Embryonic facial prominence (tissue), 1 donor: ENCODE data around the gene CTAGE8.
"Not testable (repeated sequence)": the region's sequence is repeated elsewhere in the genome, so short reads cannot be mapped to it uniquely, and the experiment has no call there.

ENCODE experiments used
- DNase-seq: peaks from one replicate; pipeline ENCODE4 v3.0.0-alpha.2; 2016; ENCODE audit errors: extremely low spot score

Gene CTAGE8, protein sequence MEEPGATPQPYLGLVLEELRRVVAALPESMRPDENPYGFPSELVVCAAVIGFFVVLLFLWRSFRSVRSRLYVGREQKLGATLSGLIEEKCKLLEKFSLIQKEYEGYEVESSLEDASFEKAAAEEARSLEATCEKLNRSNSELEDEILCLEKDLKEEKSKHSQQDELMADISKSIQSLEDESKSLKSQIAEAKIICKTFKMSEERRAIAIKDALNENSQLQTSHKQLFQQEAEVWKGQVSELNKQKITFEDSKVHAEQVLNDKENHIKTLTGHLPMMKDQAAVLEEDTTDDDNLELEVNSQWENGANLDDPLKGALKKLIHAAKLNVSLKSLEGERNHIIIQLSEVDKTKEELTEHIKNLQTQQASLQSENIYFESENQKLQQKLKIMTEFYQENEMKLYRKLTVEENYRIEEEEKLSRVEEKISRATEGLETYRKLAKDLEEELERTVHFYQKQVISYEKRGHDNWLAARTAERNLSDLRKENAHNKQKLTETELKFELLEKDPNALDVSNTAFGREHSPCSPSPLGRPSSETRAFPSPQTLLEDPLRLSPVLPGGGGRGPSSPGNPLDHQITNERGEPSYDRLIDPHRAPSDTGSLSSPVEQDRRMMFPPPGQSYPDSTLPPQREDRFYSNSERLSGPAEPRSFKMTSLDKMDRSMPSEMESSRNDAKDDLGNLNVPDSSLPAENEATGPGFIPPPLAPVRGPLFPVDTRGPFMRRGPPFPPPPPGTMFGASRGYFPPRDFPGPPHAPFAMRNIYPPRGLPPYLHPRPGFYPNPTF

GRCh38 chr7:144269188-144269587 is at the start of gene CTAGE8:
CTAGE8 (minus strand) TSS chr7:144269288; CDS start chr7:144269250, 38 bp downstream.
- not testable (repeated sequence) for DNase-seq

- not testable (repeated sequence) for DNase-seq
Measured at GRCh38 chr7:144317537-144317936, 48.4 kb upstream of the CTAGE8 start.

DNA sequence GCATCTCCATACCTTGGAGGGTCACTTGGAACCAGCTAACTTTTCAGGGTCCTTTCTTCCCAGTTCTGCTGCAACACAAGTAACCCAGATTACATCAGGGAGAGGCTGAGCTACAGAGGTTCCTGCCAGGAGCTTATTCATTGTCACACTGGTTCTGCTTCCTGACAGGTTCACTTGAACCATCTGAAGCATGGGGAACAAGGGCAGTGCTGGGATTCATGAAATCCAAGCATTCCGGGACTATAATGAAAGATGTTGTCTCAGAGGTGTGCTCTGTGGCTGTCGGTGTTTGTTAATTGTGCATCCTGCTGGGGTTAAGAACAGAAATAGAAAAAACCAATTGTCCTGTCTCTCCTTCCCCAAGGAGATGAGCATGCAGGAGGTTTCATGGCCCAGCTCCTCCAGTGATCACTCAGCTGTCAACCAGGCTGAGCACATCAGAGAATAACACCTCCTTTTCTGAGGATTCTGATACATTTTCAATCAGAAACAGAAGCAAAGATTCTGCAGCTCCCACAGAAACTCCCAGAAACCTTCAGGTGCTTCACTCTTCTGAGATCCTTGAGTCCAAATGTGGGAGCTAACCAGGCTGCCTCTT is 42.9 kb upstream of the CTAGE8 start, which contains the start of gene OR2A1:
TSS of gene OR2A1 (plus strand) at position 548 of the 598 bp plus-strand sequence. CDS start 5,706 bp downstream, outside the sequence.
- DNase-seq = not testable (repeated sequence)

DNA sequence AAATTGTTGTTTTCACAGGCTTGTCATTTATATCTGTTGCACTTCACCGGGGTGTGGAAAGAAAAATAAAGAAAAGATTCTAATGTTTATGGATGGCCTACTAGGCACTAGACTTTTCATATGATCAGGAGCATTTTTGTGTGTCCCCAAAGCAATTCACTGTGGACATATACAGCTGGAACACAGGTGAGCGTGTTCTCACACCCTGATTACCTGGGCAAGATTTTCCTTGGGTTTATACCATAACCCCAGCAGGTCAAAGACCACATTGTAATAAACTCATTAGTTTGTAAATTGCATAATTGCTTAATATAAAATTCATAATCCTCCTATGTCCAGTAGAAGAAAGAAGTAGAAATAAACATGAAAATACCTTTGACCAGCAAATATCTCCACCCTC is 42.1 kb upstream of the CTAGE8 start:
- DNase-seq = not testable (repeated sequence)

- DNase-seq = not testable (repeated sequence)
Measured at GRCh38 chr7:144309702-144310101, 40.6 kb upstream of the CTAGE8 start.

DNA sequence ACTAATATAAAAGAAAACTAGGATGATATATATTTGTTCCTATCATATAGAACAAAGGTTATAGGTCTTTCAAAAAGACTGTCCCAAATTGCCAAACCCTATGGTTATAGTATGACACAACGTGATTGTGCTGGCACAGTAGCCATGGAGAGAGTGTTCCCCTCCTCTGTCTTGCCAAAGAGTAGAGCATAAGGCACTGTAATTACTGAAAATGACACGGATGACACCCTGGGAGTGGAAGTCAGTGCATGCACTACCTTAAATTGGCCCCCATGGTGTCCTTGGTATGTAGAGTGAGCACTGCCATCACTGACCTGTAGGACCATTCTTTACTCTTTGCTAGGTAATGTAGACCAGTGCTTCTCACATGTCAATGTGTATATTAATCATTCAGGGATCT is 36.1 kb upstream of the CTAGE8 start:
- not testable (repeated sequence) for DNase-seq

DNA sequence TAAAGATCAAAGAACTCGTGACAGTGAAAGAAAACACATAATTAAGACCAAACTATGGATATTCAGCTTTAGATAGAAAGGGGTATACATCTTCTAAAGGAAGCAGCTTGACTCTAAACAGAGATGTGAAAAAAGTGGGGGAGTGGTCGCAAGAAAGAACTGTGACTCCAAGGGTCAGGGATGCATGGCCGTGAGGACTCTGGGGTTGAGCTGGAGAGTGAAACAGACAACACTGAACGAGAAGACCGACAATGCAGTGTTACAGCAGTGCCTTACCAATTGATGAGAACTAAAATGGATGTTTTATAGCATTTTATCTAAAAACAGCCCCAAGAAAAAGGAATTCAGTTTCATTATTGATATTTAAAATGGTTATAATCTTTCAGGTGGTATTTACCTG is 34.5 kb upstream of the CTAGE8 start:
- not testable (repeated sequence) for DNase-seq

GRCh38 chr7:144302578-144303303 is 33.7 kb upstream of the CTAGE8 start:
- not testable (repeated sequence) for DNase-seq

- not testable (repeated sequence) for DNase-seq
Measured at GRCh38 chr7:144293794-144294499, 24.9 kb upstream of the CTAGE8 start.

DNA sequence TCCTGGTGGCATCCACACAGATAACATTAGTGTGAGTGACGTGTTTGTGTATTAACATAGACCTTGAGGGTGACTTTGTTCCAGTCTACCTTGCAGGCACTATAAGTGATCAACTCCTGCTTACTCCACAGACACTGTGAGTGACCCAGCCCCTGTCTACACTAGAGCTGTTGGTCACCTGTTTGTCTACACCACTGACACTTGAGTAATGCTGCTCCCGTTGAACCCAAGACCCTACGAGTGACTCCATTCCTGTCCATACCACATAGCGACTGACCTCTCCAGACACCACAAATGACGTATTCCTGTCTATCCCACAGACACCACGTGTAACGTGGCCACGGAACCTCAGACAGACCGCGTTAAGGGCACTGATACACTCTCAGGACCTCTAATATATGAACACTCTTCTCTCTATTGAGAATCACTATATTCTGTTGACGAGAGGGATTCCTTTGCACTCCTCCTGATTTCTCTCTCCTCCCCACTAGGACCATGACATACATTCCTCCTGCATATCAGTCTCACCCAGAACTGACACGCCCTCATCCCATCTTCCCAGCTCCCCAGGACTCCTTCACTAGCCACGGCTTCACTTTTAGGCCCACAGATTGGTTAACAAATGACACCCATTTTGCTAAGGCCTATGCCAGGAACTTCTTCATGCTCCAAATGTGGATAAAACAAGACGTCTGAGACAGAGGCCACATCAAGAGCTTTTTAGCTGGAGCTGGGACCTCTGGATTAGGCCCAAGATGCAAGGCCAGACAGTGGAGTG is 23.5 kb upstream of the CTAGE8 start:
- DNase-seq = not testable (repeated sequence)

- not testable (repeated sequence) for DNase-seq
Measured at GRCh38 chr7:144291607-144292006, 22.5 kb upstream of the CTAGE8 start.

GRCh38 chr7:144287171-144287784 is 18.2 kb upstream of the CTAGE8 start:
- not testable (repeated sequence) for DNase-seq

GRCh38 chr7:144283716-144284115 is 14.6 kb upstream of the CTAGE8 start:
- DNase-seq = not testable (repeated sequence)

DNA sequence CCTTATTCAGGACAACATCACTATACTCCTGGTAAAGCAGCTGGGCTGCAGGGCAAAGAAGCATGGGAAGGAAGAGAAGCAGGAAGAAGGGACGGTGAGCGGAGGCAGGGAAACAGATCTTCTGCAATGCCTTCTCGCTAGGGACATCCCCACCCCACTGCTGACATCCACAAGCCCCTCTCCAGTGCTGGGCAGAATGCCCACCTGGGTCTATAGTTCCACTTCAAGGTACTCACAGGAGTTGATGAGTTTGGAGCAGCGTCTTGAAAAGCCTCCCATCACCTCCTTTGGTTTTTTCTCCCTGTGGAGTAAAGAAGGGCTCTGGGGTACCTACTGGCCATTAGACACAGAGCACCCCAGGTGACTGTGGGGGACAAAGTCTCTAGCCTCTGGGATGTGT is 13.4 kb upstream of the CTAGE8 start:
- not testable (repeated sequence) for DNase-seq

- not testable (repeated sequence) for DNase-seq
Measured at GRCh38 chr7:144281981-144282380, 12.9 kb upstream of the CTAGE8 start.

- not testable (repeated sequence) for DNase-seq
Measured at GRCh38 chr7:144280010-144280409, 10.9 kb upstream of the CTAGE8 start.

DNA sequence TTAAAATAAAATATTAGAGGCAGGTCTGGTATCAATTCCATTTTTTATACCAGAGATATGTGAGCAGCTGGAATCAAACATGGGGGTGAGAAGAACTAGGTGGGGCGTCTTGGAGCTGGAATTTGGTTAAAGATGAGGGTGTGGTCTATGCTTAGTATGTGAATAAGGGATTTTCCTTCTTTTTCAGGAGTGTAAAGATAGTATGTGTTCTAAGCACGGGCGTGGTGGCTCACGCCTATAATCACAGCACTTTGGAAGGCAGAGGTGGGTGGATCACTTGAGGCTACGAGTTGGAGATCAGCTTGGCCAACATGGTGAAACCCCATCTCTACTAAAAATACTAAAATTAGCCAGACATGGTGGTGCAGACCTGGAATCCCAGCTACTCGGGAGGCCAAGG is 6.2 kb upstream of the CTAGE8 start:
- DNase-seq = not testable (repeated sequence)

DNA sequence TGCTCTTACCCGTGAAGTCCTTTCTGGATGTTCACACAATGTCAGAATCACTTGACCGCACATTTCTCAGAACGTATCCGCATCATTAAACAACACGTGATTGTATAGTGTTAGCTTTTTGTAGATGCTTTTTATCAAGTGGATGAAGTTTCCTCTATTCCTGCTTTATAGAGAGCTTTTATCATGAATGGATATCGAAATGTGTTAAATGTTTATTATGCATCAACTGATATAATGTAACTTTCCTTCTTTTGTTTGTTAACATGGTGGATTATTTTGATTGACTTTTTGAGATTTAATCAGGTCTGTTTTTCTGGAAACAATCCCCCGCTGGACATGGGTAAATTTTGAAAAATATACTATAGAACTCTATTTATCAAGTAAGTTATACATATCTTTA is 4.4 kb downstream of the CTAGE8 start, which contains the start of gene OR2A7:
TSS of gene OR2A7 (minus strand) at position 101 of the 400 bp plus-strand sequence. CDS start 5,164 bp downstream, outside the sequence.
- not testable (repeated sequence) for DNase-seq

DNA sequence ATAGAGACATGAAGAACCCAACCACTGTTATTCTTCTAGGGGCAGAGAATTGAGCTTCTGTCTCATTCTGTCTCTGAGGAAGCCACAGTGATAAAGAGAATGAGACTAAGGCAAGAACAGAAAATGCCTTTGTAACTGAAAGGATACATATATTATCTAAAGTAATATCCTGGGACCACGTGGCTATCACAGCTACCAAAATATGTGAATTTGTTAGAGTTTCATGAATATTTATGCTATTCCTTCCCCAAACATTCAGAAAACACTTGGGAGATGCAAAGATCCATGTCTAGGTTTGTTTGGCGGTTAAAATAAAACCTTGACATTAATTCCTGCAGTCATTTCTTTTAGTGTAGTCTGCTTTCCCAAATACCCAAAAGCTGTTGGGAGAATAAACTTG is 7.0 kb downstream of the CTAGE8 start:
- DNase-seq = not testable (repeated sequence)
